SK-N-SH (cell line): Measurements from ENCODE around the gene GLUL. TPM values are rescaled to one million over a fixed set of nuclear protein-coding genes. Genes with fewer than 3 reads are reported as not detected.

Source experiments
- CTCF ChIA-PET: fragments of 300-600, 350-600 bp; formaldehyde crosslinking; extraction: SDS; loops from one replicate; lab custom pipeline; 2021; lab: Yijun Ruan, JAX
- POLR2A ChIA-PET: fragments of 350-600 bp; sonication (Branson Sonifier 250); formaldehyde crosslinking; extraction: SDS; loops from one replicate; lab custom pipeline; 2020; ENCODE audit warnings: antibody characterized with exemption, inconsistent platforms; lab: Yijun Ruan, JAX
- DNase-seq: peaks from one replicate; pipeline ENCODE4 v3.0.0; 2012
- H2AFZ ChIP-seq: fragments of 200-600 bp; sonication (generic); 2 replicates; pipeline ENCODE4 v1.8.1; 2016; ENCODE audit warnings: antibody characterized with exemption, mild to moderate bottlenecking, low read depth
- H3F3A ChIP-seq: fragments of 200-600 bp; sonication (generic); replicated peaks from 2 replicates; pipeline ENCODE3; 2016; ENCODE audit warnings: antibody characterized with exemption, mild to moderate bottlenecking; ENCODE audit not compliant: insufficient read depth
- H3K27ac ChIP-seq, 2 experiments: fragments of 200-500 bp in 1 of 2; fragments of 200-600 bp in 1 of 2; sonication (Bioruptor generic) in 1 of 2; sonication (generic), shearing (Covaris generic) in 1 of 2; 2 replicates each; pipeline versions ENCODE4 v1.5.1 to v1.6.1; 2014 to 2016; ENCODE audit warnings: low read depth in 2 of 2, inconsistent platforms in 1 of 2, low read length in 1 of 2, mild to moderate bottlenecking in 1 of 2, mixed read lengths in 1 of 2
- H3K27me3 ChIP-seq: fragments of 200-600 bp; sonication (generic), shearing (Covaris generic); 2 replicates; pipeline ENCODE4 v1.6.1; 2016; ENCODE audit warnings: mixed run types; ENCODE audit not compliant: insufficient read depth
- H3K36me3 ChIP-seq, 2 experiments: fragments of 200-500 bp in 1 of 2; fragments of 200-600 bp in 1 of 2; sonication (Bioruptor generic) in 1 of 2; sonication (generic) in 1 of 2; replicated peaks in 1 of 2; 2 replicates each; pipeline versions ENCODE3 to v1.5.1; 2014 to 2016; ENCODE audit warnings: low read length in 1 of 2, mild to moderate bottlenecking in 1 of 2; ENCODE audit not compliant: insufficient read depth in 2 of 2, control insufficient read depth in 1 of 2
- H3K4me1 ChIP-seq, 2 experiments: fragments of 200-500 bp in 1 of 2; fragments of 200-600 bp in 1 of 2; sonication (Bioruptor generic) in 1 of 2; sonication (generic), shearing (Covaris generic) in 1 of 2; 2 replicates each; pipeline versions ENCODE4 v1.5.1 to v1.6.1; 2014 to 2016; ENCODE audit warnings: low read depth in 1 of 2, low read length in 1 of 2, mixed run types in 1 of 2; ENCODE audit not compliant: insufficient read depth in 2 of 2, control insufficient read depth in 1 of 2
- H3K4me2 ChIP-seq: fragments of 200-600 bp; sonication (generic), shearing (Covaris generic); 2 replicates; pipeline ENCODE4 v1.6.1; 2017; ENCODE audit warnings: mixed run types
- H3K4me3 ChIP-seq, 2 experiments: fragments of 200-500 bp in 1 of 2; fragments of 200-600 bp in 1 of 2; sonication (Bioruptor generic) in 1 of 2; sonication (generic), shearing (Covaris generic) in 1 of 2; 2 replicates each; pipeline versions ENCODE4 v1.5.1 to v1.8.1; 2014 to 2016; ENCODE audit warnings: low read depth in 2 of 2, inconsistent platforms in 1 of 2, low read length in 1 of 2, mild to moderate bottlenecking in 1 of 2, mixed read lengths in 1 of 2, moderate library complexity in 1 of 2
- H3K79me2 ChIP-seq: fragments of 200-600 bp; sonication (generic); 2 replicates; pipeline ENCODE4 v1.8.1; 2017; ENCODE audit warnings: mild to moderate bottlenecking; ENCODE audit not compliant: insufficient read depth
- H3K9ac ChIP-seq: fragments of 200-600 bp; sonication (generic); 2 replicates; pipeline ENCODE4 v1.6.1; 2017; ENCODE audit warnings: mixed run types
- H3K9me2 ChIP-seq: fragments of 200-600 bp; sonication (generic); 2 replicates; pipeline ENCODE4 v1.6.1; 2017; ENCODE audit warnings: mixed run types
- H3K9me3 ChIP-seq: fragments of 200-600 bp; sonication (generic); 2 replicates; pipeline ENCODE4 v1.6.1; 2017; ENCODE audit warnings: mixed run types, mild to moderate bottlenecking, moderate library complexity
- H4K20me1 ChIP-seq: fragments of 200-600 bp; sonication (generic); 2 replicates; pipeline ENCODE4 v1.6.1; 2017; ENCODE audit warnings: mild to moderate bottlenecking, mixed run types; ENCODE audit not compliant: insufficient read depth
- CHD2 ChIP-seq: fragments of 150-350 bp; IDR thresholded peaks from 2 replicates; pipeline ENCODE4 v1.6.1; 2018; ENCODE audit warnings: low read length; ENCODE audit not compliant: partially characterized antibody
- CTCF ChIP-seq: fragments of 200-600 bp; sonication (generic); IDR thresholded peaks from 2 replicates; pipeline ENCODE4 v1.6.1; 2017; ENCODE audit warnings: antibody characterized with exemption, mild to moderate bottlenecking, moderate library complexity
- ELF1 ChIP-seq: IDR thresholded peaks from 2 replicates; pipeline ENCODE4 v1.4.0; 2012
- EP300 ChIP-seq, 2 experiments: IDR thresholded peaks; 2 replicates each; pipeline versions ENCODE4 v1.4.0 to v1.6.1; 2012; ENCODE audit warnings: borderline replicate concordance in 1 of 2, low read depth in 1 of 2, low read length in 1 of 2
- GABPA ChIP-seq: IDR thresholded peaks from 2 replicates; pipeline ENCODE4 v1.4.0; 2012; ENCODE audit warnings: low read depth, mild to moderate bottlenecking
- GATA2 ChIP-seq: sonication (generic); formaldehyde crosslinking; IDR thresholded peaks from 2 replicates; pipeline ENCODE4 v1.5.0; 2020; ENCODE audit warnings: mild to moderate bottlenecking, missing genetic modification reagents
- JUND ChIP-seq: IDR thresholded peaks from 2 replicates; pipeline ENCODE4 v1.4.0; 2012
- MXI1 ChIP-seq: IDR thresholded peaks from 2 replicates; pipeline ENCODE4 v1.6.1; 2012; ENCODE audit warnings: mild to moderate bottlenecking, low read depth, low read length, improper control_type of control experiment
- NRF1 ChIP-seq: IDR thresholded peaks from 2 replicates; pipeline ENCODE4 v1.6.1; 2012; ENCODE audit warnings: low read depth, mild to moderate bottlenecking, low read length
- POLR2AphosphoS5 ChIP-seq: IDR thresholded peaks from 2 replicates; pipeline ENCODE4 v1.6.1; 2012; ENCODE audit warnings: low read depth, low read length
- RCOR1 ChIP-seq: fragments of 150-350 bp; IDR thresholded peaks from 2 replicates; pipeline ENCODE4 v1.6.1; 2017; ENCODE audit warnings: antibody characterized with exemption, low read length
- RFX5 ChIP-seq: IDR thresholded peaks from 2 replicates; pipeline ENCODE4 v1.6.1; 2012; ENCODE audit warnings: mild to moderate bottlenecking, improper control_type of control experiment, low read length
- SMC3 ChIP-seq: IDR thresholded peaks from 2 replicates; pipeline ENCODE4 v1.6.1; 2012; ENCODE audit warnings: low read depth, low read length, improper control_type of control experiment
- YY1 ChIP-seq: IDR thresholded peaks from 2 replicates; pipeline ENCODE4 v1.4.0; 2012; ENCODE audit warnings: low read depth, mild to moderate bottlenecking
- WGBS: methylation state at CpG from one replicate; pipeline ENCODE4 v1.1.6; 2017; ENCODE audit warnings: low lambda C conversion rate; 5-methylcytosine and 5-hydroxymethylcytosine counted together
- polyA plus RNA-seq, 3 experiments: library from polyadenylated mRNA; depleted of rRNA; stranded (reverse); fragments of >200 nt; gene quantifications; 2 replicates each; pipeline ENCODE4 v1.2.3, GENCODE V29; 2012
- TF ChIP-seq, protein P1 (sequence below): IDR thresholded peaks from 2 replicates; pipeline ENCODE4 v1.6.1; 2012; ENCODE audit warnings: mild to moderate bottlenecking, low read depth, low read length, moderate library complexity

The GLUL gene
- polyA plus RNA-seq, 1 of the 3 experiments (the other 2 are of a cell fraction), result 107 TPM

GRCh38 chr1:182400567-182400966 is 9.0 kb upstream of the GLUL start, which contains the start of gene TEDDM1 (continued):
- TF ChIP-seq, protein P1, sequence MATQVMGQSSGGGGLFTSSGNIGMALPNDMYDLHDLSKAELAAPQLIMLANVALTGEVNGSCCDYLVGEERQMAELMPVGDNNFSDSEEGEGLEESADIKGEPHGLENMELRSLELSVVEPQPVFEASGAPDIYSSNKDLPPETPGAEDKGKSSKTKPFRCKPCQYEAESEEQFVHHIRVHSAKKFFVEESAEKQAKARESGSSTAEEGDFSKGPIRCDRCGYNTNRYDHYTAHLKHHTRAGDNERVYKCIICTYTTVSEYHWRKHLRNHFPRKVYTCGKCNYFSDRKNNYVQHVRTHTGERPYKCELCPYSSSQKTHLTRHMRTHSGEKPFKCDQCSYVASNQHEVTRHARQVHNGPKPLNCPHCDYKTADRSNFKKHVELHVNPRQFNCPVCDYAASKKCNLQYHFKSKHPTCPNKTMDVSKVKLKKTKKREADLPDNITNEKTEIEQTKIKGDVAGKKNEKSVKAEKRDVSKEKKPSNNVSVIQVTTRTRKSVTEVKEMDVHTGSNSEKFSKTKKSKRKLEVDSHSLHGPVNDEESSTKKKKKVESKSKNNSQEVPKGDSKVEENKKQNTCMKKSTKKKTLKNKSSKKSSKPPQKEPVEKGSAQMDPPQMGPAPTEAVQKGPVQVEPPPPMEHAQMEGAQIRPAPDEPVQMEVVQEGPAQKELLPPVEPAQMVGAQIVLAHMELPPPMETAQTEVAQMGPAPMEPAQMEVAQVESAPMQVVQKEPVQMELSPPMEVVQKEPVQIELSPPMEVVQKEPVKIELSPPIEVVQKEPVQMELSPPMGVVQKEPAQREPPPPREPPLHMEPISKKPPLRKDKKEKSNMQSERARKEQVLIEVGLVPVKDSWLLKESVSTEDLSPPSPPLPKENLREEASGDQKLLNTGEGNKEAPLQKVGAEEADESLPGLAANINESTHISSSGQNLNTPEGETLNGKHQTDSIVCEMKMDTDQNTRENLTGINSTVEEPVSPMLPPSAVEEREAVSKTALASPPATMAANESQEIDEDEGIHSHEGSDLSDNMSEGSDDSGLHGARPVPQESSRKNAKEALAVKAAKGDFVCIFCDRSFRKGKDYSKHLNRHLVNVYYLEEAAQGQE, result no peak
- no peak for TF ChIP-seq RCOR1
- no peak for TF ChIP-seq GATA2
- no peak for TF ChIP-seq RFX5

- H4K20me1 ChIP-seq, result no peaks in the 10 kb centered on the region
- POLR2A ChIA-PET, result interaction anchor here (2.2 kb wide), 1 partner anchor 254 kb away, joined by 14 read pairs; no protein-coding TSS in a partner anchor
- H3K4me3 ChIP-seq, result no peak overlapping the region
- TF ChIP-seq CTCF, result no peak
- TF ChIP-seq POLR2AphosphoS5, result no peak
- TF ChIP-seq ELF1, result no peak
- TF ChIP-seq, all 33 proteins: peak for 0
- no peak overlapping the region for H3K27ac ChIP-seq
- CTCF ChIA-PET, result interaction anchor here (1.1 to 12.2 kb wide), 15 partner anchors 7 to 343 kb away, joined by 3 to 350 read pairs (median 10); no protein-coding TSS in a partner anchor
- no peak overlapping the region for H3K4me2 ChIP-seq
- H3K36me3 ChIP-seq, result no peaks in the 10 kb centered on the region
- H3F3A ChIP-seq, result no peaks in the 10 kb centered on the region
- WGBS, result 84% methylated on average over 8 of the region's 8 CpGs
- no peaks in the 10 kb centered on the region for H3K79me2 ChIP-seq
- H2AFZ ChIP-seq, result no peak overlapping the region
- no peak overlapping the region for H3K9ac ChIP-seq
- H3K9me3 ChIP-seq, result no peaks in the 10 kb centered on the region
- DNase-seq, result no peak
- H3K27me3 ChIP-seq, result no peaks in the 10 kb centered on the region
- H3K4me1 ChIP-seq, result peaks cover 0 to 3% of the 10 kb centered on the region in 2 experiments; a peak in 2 of 4 replicates
- no peaks in the 10 kb centered on the region for H3K9me2 ChIP-seq
Measured at GRCh38 chr1:182397653-182398393, 6.2 kb upstream of the GLUL start.

GRCh38 chr1:182395906-182396305 is 4.3 kb upstream of the GLUL start:
- H3K9ac ChIP-seq, result no peak overlapping the region
- no peaks in the 10 kb centered on the region for H3K9me2 ChIP-seq
- peaks cover 5% of the 10 kb centered on the region for H3K79me2 ChIP-seq
- no peak overlapping the region for H3K4me3 ChIP-seq
- DNase-seq, result no peak
- H4K20me1 ChIP-seq, result no peaks in the 10 kb centered on the region; the same call in 1 of the 2 replicates
- no peak overlapping the region for H3K4me2 ChIP-seq
- WGBS, result 88% methylated on average over 3 of the region's 3 CpGs
- ChIA-PET CTCF (interaction anchor here (0.7 to 12.2 kb wide), 29 partner anchors 9 to 920 kb away, joined by 3 to 350 read pairs (median 8); no protein-coding TSS in a partner anchor), POLR2A (interaction anchor here (2.2 kb wide), 1 partner anchor 253 kb away, joined by 14 read pairs; no protein-coding TSS in a partner anchor)
- H3K4me1 ChIP-seq, result peaks cover 3 to 4% of the 10 kb centered on the region in 2 experiments; a peak in 3 of 4 replicates
- no peaks in the 10 kb centered on the region for H3K9me3 ChIP-seq
- no peaks in the 10 kb centered on the region for H3K27me3 ChIP-seq
- no peak overlapping the region for H3K27ac ChIP-seq
- no peaks in the 10 kb centered on the region for H3F3A ChIP-seq
- no peaks in the 10 kb centered on the region for H3K36me3 ChIP-seq
- H2AFZ ChIP-seq, result no peak overlapping the region
- TF ChIP-seq NRF1 (no peak), GABPA (no peak), YY1 (no peak), MXI1 (no peak), RCOR1 (no peak), GATA2 (no peak), SMC3 (no peak), ELF1 (no peak), EP300 (IDR thresholded peaks at IDR 0.05; ENCODE audit: borderline replicate concordance in 1 of 2, low read depth in 1 of 2, low read length in 1 of 2) (no peak), CHD2 (no peak), JUND (no peak)
- TF ChIP-seq, protein P1, result no peak
